Esophagus muscularis mucosa (tissue), 4 donors: ENCODE data around the gene KRT7.

Source experiments
- CTCF ChIP-seq, 3 experiments: fragments of 200-600 bp in 2 of 3; fragments of 450-650 bp in 1 of 3; sonication (generic) in 2 of 3; IDR thresholded peaks; one replicate each; pipeline ENCODE4 v1.5.1; 2017 to 2019; ENCODE audit warnings: antibody characterized with exemption in 3 of 3, mild to moderate bottlenecking in 2 of 3, moderate library complexity in 1 of 3
- EP300 ChIP-seq: sonication (generic); formaldehyde crosslinking; IDR thresholded peaks from one replicate; pipeline ENCODE4 v1.6.1; 2017; ENCODE audit warnings: antibody characterized with exemption
- POLR2A ChIP-seq: fragments of 450-650 bp; IDR thresholded peaks from one replicate; pipeline ENCODE4 v1.6.1; 2017; ENCODE audit warnings: antibody characterized with exemption, moderate library complexity, mild to moderate bottlenecking, low read depth
- POLR2AphosphoS5 ChIP-seq, 2 donors: sonication (generic); formaldehyde crosslinking; IDR thresholded peaks; one replicate each; pipeline ENCODE4 v1.6.1; 2017; ENCODE audit warnings: antibody characterized with exemption in 2 of 2

- no peak for TF ChIP-seq POLR2A
- TF ChIP-seq CTCF (IDR thresholded peaks at IDR 0.05), result no peak
- no peak for TF ChIP-seq EP300
- no peak for TF ChIP-seq POLR2AphosphoS5 (IDR thresholded peaks at IDR 0.05)
Observed at GRCh38 chr12:52243259-52243855, 10.3 kb downstream of the KRT7 start.
